AG08396 (cell line): ENCODE data around the gene PURA.

ENCODE experiments used
- DNase-seq: peaks from one replicate; pipeline ENCODE4 v3.0.0; 2012; ENCODE audit warnings: low spot score, mixed read lengths

Gene PURA

DNA sequence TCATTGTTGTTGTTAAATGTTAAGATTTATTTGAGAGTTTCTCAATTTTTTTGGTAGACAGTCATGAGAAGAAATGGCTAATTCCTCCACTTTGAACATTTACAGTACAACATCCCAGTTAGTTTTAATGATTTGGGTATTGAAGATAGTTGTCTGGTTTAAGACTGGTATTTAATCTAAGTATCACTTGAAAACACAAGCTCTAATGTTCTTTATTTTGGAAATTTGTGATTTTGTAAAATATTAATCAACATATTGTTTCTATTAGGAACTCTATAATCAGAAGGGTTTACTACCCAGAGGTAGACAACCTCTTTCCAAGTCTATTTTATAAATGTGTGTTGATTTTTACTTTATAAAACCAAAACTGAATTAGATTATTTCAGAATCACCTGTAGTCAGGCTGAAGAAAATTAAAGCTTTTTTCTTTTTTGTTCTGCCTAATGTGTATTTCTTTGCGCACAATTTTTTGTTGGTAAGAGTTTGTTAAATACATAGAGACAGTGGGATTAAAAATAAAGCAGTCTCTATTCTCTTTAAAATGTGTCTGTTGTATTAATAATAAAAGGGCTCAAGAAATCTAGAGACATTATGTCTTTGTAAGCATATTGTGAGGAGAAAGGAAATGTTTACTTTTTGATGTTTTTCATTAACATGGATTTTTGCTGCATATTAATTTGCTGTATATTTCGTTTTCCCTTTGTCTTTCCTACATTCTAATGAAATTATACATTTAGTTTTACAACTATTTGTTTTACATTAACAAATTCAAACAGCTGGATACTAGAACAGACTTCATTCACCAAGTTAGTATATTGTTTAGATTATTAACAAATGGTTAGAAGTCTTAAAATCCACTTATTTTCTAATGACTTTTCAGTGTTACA, 3.9 kb upstream of the PURA start:
- no peak for DNase-seq

DNA sequence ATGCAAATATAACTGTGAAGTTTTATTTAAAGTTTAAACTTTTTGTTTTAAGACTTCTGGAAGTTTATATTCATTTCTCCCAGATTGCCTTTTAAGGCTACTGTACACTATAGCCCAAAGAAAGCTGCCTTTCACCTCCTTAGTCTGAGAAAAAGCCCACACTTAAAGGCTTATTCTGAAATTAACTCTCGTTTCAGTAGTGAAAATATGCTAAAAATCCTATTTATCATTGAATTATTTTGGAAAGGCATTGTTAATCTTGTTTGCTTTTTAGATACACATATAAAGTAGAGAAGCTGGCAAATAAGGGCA, 3.3 kb upstream of the PURA start:
- DNase-seq = no peak

DNA sequence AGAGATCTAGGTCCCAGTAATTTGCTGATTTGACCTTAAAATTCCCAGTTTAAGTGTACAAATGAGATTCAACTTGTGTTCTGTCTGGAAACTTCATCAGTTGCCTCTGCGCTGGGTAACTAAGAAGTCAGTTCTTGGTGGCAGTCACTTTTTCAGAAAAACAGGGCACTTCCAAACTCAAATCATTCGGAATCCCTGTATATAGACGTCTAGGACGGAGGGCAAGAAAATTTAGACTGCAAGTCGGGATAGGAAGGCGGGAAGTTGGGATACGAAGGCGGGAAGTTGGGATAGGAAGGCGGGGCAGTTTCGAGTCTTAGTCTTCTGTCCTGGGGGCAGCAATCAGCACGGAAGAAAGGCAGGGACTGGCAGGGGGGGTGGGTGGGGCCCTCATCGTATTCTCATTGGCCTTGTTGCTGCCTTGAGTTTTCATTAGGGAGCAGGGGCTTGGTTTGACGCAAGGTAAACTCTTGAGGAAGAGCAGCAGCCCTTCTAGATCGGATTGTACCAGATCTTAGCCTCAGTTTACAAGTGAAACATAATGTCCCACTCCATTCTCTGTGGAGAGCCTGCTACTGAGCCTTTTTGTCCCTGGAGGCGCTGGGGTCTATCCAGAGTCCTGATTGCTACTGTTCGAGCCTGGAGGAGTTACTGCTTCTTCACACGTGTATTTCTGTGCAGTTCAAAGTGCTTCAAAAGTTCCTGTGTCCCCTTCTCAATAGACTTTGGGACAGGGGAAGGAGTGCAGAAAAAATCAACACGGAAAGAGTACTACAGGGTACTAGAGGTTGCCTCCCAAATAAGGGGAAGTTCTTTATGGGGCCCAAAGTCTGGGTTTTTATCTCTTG, 2.7 kb upstream of the PURA start:
- no peak for DNase-seq

DNA sequence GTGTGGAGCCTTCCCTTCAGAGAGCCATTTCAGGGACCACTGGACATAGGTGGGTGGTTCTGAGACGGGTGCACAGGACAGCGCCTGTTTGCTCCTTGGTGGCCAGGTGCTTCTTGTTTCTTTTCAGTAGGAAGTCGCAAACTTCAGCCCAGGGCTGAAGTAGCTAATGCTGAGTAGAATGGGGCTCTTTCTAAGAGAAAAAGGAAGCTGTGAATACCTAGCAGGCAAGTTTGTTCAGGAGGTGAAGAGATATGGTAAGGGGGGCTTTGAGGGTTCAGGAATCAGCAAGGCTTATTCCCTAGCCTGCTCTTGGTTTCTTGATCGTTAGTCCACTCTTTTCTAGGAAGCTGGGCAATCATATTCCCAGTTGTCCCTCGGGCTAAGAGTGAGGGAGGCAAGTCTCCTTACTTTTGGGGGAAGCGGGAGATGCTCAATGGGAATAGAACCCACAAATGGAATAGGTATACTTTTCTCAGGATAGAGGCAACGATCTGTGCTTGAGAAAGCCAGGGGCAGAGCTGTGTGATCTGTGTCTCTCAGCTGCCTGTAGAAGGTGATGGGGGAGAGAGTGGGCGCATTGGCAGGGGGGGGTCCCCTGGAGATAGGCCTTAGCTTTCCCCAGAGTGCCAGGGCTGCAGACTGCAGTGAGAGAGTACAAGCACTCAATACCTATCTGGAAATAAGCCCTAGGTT, 1.9 kb upstream of the PURA start:
- DNase-seq = no peak

DNA sequence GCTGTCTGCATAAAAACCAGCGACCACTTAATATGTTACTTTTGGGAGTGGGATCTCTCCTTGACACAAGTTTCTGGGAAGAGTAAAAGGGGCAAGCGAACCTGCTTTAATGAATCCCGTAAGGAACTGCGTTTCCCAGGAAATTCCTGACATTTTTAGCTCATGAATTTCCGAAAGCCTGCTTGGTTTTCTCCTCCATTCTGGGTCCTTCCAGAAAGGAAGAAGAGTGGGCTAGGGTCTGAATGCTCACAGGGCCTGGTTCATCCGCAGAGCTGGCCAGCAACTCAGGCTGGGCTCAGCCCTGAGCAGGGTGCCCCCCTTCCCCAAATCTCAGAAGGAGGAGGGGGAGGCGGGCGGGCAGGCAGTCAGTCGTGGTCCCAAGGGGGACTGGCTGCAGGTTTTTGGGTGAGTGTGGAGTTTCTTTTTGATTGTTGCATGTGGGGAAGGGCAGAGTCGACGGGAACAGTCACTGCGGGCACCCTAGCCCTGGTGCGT, 1.2 kb upstream of the PURA start:
- peak; percentile 30 for DNase-seq

DNA sequence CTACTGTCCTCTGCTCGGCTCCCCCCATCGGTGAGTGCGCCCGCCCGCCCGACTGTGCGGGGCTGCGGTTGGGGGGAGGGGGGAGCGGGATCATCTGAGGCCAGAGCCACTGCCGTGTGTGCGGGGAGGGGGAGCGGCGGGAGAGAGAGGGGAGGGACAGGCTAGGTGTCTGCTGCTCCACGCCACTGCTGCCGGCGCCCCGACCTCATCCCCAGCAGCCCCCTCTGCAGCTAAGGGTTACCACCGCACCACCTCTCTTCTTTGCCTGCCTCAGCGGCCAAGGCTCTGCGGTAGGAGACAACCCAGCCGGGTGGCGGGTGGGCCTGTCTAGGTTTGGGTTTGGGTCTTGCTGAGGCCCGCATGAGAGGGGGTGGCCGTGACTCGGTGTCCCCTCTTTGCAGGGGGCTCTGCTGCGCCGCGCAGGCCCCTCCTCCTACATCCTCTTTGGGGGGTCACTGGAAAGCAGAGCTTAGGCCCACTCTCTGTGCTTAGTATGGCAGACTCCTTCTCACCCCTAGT, 670 bp upstream of the PURA start:
- DNase-seq = no peak

DNA sequence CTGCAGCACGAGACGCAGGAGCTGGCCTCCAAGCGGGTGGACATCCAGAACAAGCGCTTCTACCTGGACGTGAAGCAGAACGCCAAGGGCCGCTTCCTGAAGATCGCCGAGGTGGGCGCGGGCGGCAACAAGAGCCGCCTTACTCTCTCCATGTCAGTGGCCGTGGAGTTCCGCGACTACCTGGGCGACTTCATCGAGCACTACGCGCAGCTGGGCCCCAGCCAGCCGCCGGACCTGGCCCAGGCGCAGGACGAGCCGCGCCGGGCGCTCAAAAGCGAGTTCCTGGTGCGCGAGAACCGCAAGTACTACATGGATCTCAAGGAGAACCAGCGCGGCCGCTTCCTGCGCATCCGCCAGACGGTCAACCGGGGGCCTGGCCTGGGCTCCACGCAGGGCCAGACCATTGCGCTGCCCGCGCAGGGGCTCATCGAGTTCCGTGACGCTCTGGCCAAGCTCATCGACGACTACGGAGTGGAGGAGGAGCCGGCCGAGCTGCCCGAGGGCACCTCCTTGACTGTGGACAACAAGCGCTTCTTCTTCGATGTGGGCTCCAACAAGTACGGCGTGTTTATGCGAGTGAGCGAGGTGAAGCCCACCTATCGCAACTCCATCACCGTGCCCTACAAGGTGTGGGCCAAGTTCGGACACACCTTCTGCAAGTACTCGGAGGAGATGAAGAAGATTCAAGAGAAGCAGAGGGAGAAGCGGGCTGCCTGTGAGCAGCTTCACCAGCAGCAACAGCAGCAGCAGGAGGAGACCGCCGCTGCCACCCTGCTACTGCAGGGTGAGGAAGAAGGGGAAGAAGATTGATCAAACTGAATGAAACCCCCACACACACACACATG, 654 bp downstream of the PURA start:
- peak; percentile 39 for DNase-seq

DNA sequence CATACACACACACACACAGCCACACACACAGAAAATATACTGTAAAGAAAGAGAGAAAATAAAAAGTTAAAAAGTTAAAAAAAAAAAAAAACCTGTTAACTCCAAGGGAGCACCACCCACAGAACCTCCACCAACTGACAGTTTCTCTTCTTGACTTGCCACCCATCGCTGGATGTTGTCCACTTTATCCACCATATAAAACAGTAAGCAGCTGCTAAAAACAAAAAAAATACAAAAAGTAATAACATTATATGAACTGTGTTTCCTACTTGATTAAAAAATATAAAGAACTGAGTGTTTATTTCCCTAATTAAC, 1.2 kb downstream of the PURA start:
- no peak for DNase-seq

DNA sequence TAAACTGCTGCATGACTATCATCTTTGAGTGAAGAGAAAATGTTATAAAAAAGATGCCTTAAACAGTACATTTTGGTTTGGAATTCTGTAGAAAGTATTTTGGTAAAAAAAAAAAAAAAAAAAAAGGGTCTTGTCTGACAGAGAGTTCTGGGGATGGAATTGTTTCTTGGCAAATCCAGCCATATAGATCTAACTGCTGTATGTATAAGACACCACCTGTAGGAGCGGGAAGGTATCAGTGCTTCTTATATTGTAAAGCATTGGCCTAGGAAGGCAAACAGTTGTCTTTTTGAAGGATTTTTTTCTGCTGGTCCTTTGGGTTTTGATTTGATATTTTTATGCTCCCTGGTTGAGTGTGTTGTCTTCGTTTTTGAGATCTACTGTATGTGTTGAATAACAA, 2.8 kb downstream of the PURA start:
- no peak for DNase-seq

DNA sequence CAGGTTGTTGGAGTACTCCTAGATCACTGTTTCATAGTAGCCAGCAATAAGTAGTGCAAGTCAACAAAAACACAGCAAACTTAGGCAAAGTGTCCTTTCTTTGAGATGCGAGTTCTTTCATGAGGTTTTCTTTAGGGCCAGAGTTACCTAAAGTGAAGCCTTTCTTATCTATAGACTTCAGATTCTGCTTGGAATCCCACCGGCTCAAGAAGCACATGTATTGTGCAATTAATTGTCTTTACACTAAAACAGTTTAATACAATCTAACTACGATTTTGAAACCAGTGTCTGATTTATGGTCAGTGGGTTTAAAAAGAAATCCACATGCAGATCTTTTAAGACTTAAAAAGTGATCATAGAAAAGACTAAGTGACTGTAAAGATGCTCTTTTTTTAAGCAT, 3.6 kb downstream of the PURA start:
- no peak for DNase-seq

DNA sequence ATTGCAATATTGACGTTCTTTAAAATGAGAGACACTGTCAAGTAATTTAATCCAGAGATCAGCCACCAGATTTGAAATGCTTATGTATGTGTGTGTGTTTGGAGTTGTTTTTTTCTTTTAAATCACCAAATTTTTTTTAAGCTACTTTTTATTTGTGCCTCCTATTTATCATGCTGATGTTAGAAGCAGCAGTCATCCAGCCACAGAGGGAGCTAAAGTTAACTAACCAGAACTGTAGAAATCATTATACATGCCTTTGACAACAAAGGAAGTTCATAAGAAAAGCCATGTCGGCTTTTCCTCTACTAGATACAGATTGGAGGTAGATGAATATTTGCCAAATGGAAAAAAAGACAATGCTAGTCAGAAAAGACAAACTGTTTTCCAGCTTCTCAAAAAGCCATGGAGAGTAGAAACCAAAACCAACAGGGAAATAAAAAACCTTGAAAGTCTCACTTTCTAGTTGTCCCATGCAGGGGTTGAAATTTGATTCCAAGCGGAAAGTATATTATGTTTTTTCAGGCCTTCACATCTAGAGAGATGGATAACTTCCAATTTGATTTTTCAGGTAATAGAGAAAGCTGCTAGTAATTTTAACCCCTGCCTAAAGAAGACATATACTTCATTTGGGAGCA, 4.5 kb downstream of the PURA start:
- no peak for DNase-seq

DNA sequence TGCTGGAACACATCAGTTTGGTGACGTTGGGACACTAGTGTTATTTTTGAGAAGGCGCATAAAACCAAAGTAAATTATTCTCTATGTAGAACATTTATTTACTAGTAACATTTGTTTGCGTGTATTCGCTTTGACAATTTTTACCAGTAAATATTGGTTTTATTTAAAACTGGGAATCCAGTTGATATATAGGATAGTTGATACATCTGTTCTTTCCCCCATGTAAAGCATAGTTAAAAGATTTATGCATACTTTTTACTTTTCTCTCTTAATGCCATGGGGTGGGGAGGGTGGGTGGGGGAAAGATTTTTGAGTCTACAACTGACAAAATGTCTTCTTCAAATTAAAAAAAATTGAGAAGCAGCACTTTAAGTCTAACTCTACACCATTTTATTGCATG, 11.7 kb downstream of the PURA start, which contains the start of gene IGIP:
Gene IGIP (plus strand): TSS at position 301 of the 400 bp plus-strand sequence. CDS start 2,540 bp downstream, outside the sequence.
- DNase-seq = no peak

DNA sequence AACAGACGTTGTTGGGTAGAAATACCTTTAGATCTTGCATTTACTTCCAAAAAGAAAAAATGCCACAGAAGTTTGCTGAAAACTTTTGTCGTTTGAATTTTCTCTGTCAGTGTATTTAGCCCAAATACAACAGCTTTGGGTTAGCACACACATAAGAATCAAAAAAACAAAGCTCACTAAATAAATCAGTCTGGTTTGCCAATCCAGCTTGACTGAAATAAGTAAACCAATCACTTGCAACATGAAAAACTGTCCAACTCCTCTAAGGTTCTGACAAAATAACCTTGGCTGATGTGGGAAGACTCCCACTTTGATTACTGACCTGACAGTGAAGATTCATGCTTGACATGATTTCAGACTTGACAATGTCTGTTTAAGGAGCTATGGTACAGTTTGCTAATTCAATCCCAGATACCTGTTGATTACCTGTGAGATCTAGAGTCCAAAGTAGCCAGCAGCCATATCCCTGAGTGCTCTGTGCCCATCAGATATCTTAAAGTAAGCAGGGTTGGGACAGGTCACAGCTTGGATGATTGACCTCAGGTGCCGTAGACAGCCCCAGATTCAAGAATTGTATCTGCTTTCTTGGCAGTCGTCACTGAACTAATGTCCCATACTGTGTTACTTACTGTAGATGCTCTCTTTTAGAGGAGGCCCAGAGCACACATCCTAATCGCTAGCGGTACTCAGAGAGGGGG, 12.6 kb downstream of the PURA start:
- no peak for DNase-seq

DNA sequence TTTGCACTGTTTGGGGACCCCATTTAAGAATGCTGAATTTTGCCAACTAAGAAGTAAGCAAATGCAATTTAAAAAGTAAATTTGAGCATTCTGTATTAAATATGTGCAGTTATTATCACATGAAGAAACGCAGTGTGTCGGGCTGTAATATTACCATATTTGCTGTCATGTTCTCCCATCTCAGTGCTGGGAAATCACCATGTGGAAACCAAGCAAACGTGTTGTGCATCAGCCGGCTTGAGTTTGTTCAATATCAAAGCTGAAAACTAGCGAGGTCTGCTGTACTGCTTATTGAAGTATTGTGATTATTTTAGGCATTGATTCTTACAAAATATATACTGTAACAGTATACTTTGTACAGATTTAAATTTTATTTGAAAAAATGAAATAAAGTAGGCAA, 14.5 kb downstream of the PURA start:
- no peak for DNase-seq

DNA sequence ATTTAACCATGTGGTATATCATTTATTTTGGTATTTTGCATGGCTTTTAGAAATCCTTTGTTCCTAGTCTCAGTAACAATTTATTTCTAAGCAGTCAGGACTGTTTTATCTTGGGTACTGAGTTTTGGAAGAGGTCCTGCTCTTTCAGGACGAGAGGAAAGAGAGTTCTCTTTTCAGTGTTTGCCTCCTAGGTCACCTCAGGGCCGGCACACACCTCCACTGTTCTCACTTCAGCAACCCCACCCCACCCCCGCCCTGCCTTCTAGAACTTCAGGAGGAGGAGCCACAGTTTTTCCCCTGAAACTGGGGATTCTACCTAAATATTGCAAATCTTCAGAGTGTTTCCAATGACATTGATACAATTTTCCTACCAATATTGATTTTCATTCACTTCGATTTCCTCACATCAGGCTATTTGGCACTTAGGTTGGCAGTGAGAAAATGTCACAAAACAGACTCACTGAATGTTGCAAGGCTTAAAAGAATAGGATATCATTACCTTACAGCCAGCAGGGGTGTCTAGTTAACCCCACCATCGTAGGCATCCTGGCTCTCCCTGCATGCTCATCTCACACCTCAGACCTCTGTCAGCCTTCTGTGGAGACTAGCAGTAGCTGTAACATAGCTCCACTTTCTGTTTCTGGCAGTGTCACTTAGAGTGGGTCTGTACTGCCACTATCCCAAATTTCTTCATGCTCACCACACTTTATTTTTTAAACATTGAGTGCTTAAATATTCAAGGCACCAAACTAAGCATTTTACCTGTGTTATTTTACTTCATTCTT, 17.2 kb downstream of the PURA start:
- DNase-seq = no peak

DNA sequence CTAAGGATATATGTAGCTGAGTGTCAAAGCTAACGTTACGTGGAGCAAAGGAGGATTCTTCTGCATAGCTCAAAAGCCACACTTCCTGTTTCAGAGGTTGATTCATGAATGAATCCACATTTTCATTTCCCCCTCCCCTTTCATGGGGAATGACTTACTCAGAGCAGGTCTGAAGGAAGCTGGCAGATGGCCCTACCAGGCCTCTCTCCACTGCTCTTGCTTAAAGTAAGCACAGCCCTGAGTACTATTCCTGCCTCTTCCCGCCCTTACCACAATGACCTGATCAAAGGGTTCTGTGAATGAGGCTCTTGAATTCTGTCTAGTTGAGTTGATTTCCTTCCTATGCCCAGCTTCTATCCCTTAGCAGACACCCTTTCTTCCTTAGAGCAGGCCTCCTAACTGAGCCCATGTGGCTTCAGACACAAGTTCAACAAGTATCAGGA, 18.1 kb downstream of the PURA start:
- peak; percentile 81 for DNase-seq

DNA sequence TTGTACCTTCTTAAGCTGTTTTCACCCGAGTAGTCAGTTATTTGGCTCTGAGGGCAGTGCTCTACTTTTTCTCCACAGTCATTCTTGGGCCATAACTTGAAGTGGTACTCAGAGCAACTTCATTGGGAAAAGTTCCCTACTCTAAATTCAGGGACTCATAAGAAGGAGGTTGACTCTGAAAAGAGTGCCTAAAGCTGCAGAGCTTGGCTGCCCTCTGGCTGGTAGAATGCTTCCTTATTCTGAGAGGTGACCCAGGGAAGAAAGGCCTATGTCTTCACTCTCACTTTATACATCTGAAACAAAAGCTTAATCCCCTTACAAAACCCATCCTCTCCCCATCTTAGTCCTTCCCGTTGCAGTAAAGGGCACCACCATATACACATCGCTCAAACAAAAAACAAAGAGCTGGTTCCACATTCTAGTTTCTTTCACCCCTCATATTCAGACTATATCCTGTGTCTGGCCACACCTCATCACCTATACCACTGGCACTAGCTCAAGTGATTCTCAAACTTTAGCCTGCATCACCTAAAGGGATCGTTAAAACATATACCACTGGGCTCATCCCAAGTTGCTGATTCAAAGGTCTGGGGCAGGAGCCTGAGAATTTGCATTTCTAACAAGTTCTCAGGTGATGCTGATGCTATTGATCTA, 19.7 kb downstream of the PURA start:
- no peak for DNase-seq

DNA sequence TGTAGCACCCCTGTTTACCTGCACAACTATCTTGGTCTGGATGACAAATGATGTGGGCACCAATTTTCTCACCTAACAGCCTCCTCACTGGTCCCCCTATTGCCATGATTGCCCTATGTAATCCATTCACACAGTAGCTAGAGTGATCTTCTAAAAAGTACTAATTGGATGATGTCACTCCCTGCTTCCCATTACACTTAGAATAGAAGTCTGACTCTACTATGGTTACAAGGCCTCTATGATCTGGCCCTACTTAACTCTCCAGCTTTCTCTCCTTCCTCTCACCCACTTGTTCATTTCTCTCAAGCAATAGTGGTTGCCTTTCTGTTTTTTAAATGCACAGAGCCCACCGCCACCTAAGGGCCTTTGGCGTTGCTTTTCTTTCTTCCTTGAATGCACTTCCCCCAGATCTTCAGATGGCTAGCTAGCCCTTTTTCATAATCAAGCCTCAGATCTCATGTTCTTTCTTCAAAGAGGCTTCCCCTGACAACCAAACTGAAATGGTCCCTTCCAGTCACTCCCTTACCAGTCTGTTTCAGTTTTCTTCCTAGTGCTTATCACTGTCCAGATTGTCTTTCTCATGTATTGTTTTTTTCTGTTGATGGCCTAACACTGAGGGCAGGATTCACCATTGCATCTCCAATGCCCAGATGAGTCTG, 20.5 kb downstream of the PURA start:
- no peak for DNase-seq
